Activated T-helper 17 cell treated with anti-CD3 and anti-CD28 coated beads, Interleukin-2, amount 50 U/mL, for 72 hours (primary cell): ENCODE results near the gene ATG101. TPM values are rescaled to one million over a fixed set of nuclear protein-coding genes. Genes with fewer than 3 reads are reported as not detected.

Experiments used
- ATAC-seq: fragments of 150-1000 bp; cut with Tn5 transposase; replicated peaks from 2 replicates; pipeline ENCODE4 v1.10.0; 2021; ENCODE audit warnings: mild to moderate bottlenecking, moderate library complexity
- H3K27ac Mint-ChIP-seq: one replicate; pipeline ENCODE4 v1.8.0; 2022; ENCODE audit warnings: mixed read lengths
- H3K27me3 Mint-ChIP-seq: one replicate; pipeline ENCODE4 v1.8.0; 2022; ENCODE audit warnings: mixed read lengths
- H3K36me3 Mint-ChIP-seq: one replicate; pipeline ENCODE4 v1.8.0; 2022; ENCODE audit warnings: low read depth, mild to moderate bottlenecking, mixed read lengths
- H3K4me1 Mint-ChIP-seq: one replicate; pipeline ENCODE4 v1.8.0; 2022; ENCODE audit warnings: mixed read lengths
- H3K4me3 Mint-ChIP-seq: one replicate; pipeline ENCODE4 v1.8.0; 2022; ENCODE audit warnings: mild to moderate bottlenecking, mixed read lengths
- H3K9me3 Mint-ChIP-seq: one replicate; pipeline ENCODE4 v1.8.0; 2022; ENCODE audit warnings: mixed read lengths
- total RNA-seq, 2 donors: library from RNA; stranded (reverse); gene quantifications; one replicate each; pipeline ENCODE4 v1.2.3, GENCODE V29; 2022

Gene ATG101
- total RNA-seq, 2 donors from 2014 or later, result 27.6 to 31.1 TPM

- no peaks in the 10 kb centered on the region for H3K9me3 Mint-ChIP-seq
- H3K4me3 Mint-ChIP-seq, result peak overlapping the region; percentile 77
- H3K27ac Mint-ChIP-seq, result no peak overlapping the region
- H3K27me3 Mint-ChIP-seq, result no peaks in the 10 kb centered on the region
- H3K4me1 Mint-ChIP-seq, result peaks cover 19% of the 10 kb centered on the region
- ATAC-seq, result no peak
- H3K36me3 Mint-ChIP-seq, result no peaks in the 10 kb centered on the region
Observed at GRCh38 chr12:52035190-52035589, 34.6 kb upstream of the ATG101 start.

- Mint-ChIP-seq H3K4me3 (peak overlapping the region; percentile 77), H3K9me3 (no peaks in the 10 kb centered on the region), H3K36me3 (no peaks in the 10 kb centered on the region), H3K4me1 (peaks cover 26% of the 10 kb centered on the region), H3K27me3 (no peaks in the 10 kb centered on the region), H3K27ac (peak overlapping the region; percentile 20)
- no peak for ATAC-seq
Observed at GRCh38 chr12:52035926-52036325, 33.9 kb upstream of the ATG101 start.

DNA sequence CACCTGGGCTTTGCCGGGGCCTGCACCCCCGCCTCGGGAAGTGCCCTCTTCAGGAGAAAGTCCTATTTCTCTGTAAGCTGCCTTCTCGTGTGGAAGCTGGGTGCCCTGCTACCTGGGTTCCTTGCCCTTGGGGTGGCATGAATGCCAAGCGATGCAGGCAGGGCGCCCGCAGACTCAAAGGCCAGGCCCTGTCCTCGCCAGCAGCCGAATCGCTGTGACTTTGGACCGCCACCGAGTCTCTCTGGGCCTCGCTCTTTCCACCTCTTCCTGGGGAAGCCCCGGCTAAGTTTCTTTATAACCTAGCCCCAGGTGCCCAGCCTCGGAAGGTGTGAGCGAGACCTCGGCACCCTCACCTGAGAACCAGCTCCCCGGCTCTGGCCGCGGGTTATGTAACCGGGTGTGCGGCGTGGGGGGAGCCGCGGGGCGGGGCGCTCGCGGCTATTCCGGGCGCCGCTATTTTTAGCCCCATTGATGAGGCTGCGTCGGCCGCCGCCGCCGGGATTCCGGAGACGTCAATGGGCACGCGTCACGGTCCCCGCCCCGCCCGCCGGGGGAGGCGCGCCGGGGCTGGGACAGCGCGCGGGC is 33.1 kb upstream of the ATG101 start:
- H3K27me3 Mint-ChIP-seq, result no peaks in the 10 kb centered on the region
- H3K36me3 Mint-ChIP-seq, result no peaks in the 10 kb centered on the region
- H3K27ac Mint-ChIP-seq, result peak overlapping the region; percentile 20
- ATAC-seq, result peak; percentile 58
- peaks cover 28% of the 10 kb centered on the region for H3K4me1 Mint-ChIP-seq
- peak overlapping the region; percentile 77 for H3K4me3 Mint-ChIP-seq
- no peaks in the 10 kb centered on the region for H3K9me3 Mint-ChIP-seq

GRCh38 chr12:52037248-52037861 is 32.4 kb upstream of the ATG101 start:
- H3K36me3 Mint-ChIP-seq, result no peaks in the 10 kb centered on the region
- H3K4me3 Mint-ChIP-seq, result peak overlapping the region; percentile 77
- H3K4me1 Mint-ChIP-seq, result peaks cover 34% of the 10 kb centered on the region
- H3K9me3 Mint-ChIP-seq, result no peaks in the 10 kb centered on the region
- no peaks in the 10 kb centered on the region for H3K27me3 Mint-ChIP-seq
- ATAC-seq, result no peak
- H3K27ac Mint-ChIP-seq, result no peak overlapping the region

- peak; percentile 31 for ATAC-seq
- peak overlapping the region; percentile 77 for H3K4me3 Mint-ChIP-seq
- H3K36me3 Mint-ChIP-seq, result no peaks in the 10 kb centered on the region
- H3K27me3 Mint-ChIP-seq, result no peaks in the 10 kb centered on the region
- H3K9me3 Mint-ChIP-seq, result no peaks in the 10 kb centered on the region
- H3K4me1 Mint-ChIP-seq, result peaks cover 30% of the 10 kb centered on the region
- peak overlapping the region; percentile 34 for H3K27ac Mint-ChIP-seq
Observed at GRCh38 chr12:52038447-52038846, 31.3 kb upstream of the ATG101 start.

DNA sequence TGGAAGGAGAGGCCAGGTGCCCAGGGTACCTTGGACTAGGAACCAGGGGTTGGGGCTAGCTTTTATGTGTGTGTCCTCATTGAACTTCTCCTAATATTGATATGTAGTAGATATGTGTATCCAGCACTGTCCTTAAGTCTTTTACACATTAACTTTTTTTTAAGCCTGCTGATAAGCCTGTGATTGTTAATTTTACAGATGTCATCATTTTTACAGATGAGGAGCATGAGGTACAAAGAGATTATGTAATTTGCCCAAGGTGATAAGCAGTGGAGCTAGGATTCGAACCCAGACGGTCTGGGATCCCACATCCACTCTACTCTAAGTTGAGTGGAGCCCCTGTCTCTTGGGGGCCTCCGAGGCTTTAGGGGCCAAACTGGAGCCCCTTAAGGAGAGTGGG is 28.7 kb upstream of the ATG101 start:
- Mint-ChIP-seq H3K27me3 (no peaks in the 10 kb centered on the region), H3K36me3 (peaks cover 5% of the 10 kb centered on the region), H3K9me3 (no peaks in the 10 kb centered on the region), H3K27ac (no peak overlapping the region), H3K4me1 (peaks cover 25% of the 10 kb centered on the region), H3K4me3 (peak overlapping the region; percentile 77)
- ATAC-seq, result no peak

GRCh38 chr12:52041695-52042123 is 28.1 kb upstream of the ATG101 start:
- peaks cover 25% of the 10 kb centered on the region for H3K4me1 Mint-ChIP-seq
- no peaks in the 10 kb centered on the region for H3K27me3 Mint-ChIP-seq
- peak overlapping the region; percentile 83 for H3K27ac Mint-ChIP-seq
- no peak for ATAC-seq
- H3K36me3 Mint-ChIP-seq, result peaks cover 5% of the 10 kb centered on the region
- H3K9me3 Mint-ChIP-seq, result no peaks in the 10 kb centered on the region
- peak overlapping the region; percentile 45 for H3K4me3 Mint-ChIP-seq

DNA sequence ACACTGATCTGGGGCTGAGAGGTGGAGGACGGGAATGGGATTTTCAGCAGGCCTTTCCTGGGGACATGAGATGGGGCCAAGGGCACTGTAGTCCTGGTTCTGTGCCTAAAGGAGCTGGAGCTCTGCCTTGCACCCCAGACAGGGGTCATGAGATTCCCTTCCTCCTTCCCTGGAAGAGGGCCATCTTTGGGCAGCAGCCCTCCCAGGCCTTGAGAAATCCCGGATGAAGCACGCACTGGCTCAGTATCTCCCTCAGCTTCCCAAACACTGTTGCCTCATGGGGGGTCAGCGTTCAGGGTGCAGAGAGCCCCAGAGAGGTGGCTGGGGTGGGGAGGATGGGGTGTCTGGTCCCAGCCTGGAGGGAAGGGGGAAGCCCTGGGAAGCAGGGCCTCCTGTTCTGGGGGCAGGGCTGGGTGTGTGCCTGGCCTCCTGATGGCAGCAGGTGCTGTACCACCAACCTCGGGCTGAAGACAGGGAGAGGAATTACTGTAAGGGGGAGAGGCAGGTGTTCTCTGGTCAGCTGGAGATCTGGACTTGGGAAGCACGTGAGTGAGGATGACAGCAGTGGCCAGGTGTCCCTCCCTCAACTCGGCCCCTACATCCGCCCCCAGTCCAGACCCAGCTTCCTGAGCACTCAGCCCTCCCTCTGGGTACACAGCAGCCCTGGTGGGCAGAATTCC is 26.9 kb upstream of the ATG101 start:
- Mint-ChIP-seq H3K36me3 (peaks cover 5% of the 10 kb centered on the region), H3K27ac (no peak overlapping the region), H3K27me3 (no peaks in the 10 kb centered on the region), H3K4me3 (peak overlapping the region; percentile 45), H3K9me3 (no peaks in the 10 kb centered on the region), H3K4me1 (peaks cover 25% of the 10 kb centered on the region)
- no peak for ATAC-seq

- Mint-ChIP-seq H3K27me3 (no peaks in the 10 kb centered on the region), H3K27ac (no peak overlapping the region), H3K4me3 (no peak overlapping the region), H3K36me3 (peaks cover 5% of the 10 kb centered on the region), H3K9me3 (no peaks in the 10 kb centered on the region), H3K4me1 (peaks cover 25% of the 10 kb centered on the region)
- ATAC-seq, result no peak
Observed at GRCh38 chr12:52043386-52044212, 26.2 kb upstream of the ATG101 start.

- H3K4me3 Mint-ChIP-seq, result no peak overlapping the region
- H3K4me1 Mint-ChIP-seq, result peaks cover 29% of the 10 kb centered on the region
- H3K36me3 Mint-ChIP-seq, result peaks cover 5% of the 10 kb centered on the region
- H3K9me3 Mint-ChIP-seq, result no peaks in the 10 kb centered on the region
- H3K27me3 Mint-ChIP-seq, result no peaks in the 10 kb centered on the region
- no peak for ATAC-seq
- peak overlapping the region; percentile 15 for H3K27ac Mint-ChIP-seq
Observed at GRCh38 chr12:52044292-52044983, 25.3 kb upstream of the ATG101 start.

DNA sequence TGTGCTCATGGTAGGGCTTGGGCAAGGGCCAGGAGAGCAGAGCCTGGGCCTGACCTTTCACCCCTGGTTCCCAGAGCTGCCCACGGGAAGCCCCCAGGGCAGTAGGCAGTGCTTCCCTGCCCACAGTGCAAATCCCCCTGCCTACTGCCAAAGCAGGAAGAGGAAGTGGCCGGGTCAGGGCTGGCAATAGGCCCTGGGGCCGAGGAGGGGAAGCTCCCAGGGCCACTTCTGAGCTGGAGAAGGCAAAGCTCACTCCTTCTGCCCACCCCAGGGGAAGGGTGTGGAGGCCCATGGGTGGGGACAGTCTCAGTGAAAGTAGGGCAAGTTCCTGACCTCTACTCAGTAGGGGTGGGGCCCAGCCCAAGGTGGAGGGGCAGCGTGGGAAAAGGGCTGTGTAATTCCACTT is 24.0 kb upstream of the ATG101 start:
- peak overlapping the region; percentile 69 for H3K27ac Mint-ChIP-seq
- H3K9me3 Mint-ChIP-seq, result no peaks in the 10 kb centered on the region
- H3K27me3 Mint-ChIP-seq, result no peaks in the 10 kb centered on the region
- H3K4me1 Mint-ChIP-seq, result peaks cover 24% of the 10 kb centered on the region
- H3K36me3 Mint-ChIP-seq, result peaks cover 5% of the 10 kb centered on the region
- H3K4me3 Mint-ChIP-seq, result peak overlapping the region; percentile 20
- ATAC-seq, result no peak

- Mint-ChIP-seq H3K4me3 (no peak overlapping the region), H3K9me3 (no peaks in the 10 kb centered on the region), H3K4me1 (peaks cover 19% of the 10 kb centered on the region), H3K27me3 (no peaks in the 10 kb centered on the region), H3K36me3 (peaks cover 14% of the 10 kb centered on the region), H3K27ac (peak overlapping the region; percentile 69)
- ATAC-seq, result no peak
Observed at GRCh38 chr12:52046859-52047258, 22.9 kb upstream of the ATG101 start.

DNA sequence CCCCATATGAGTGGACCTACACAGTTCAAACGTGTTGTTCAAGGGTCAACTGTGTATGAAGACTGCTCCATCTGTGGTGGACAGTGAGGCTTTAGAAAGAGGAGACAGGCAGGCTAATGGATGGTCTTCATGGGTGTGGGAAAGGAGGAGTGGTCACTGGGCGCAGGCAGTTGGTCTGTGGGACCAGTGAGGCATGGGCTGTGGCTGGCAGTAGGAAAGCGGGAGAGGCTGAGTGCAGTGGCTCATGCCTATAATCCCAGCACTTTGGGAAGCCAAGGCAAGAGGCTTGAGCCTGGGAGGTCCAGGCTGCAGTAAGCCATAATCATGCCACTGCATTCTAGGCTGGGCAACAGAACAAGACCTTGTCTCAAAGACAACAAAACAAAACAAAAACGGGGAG is 20.5 kb upstream of the ATG101 start:
- Mint-ChIP-seq H3K9me3 (no peaks in the 10 kb centered on the region), H3K27ac (peak overlapping the region; percentile 69), H3K4me3 (peak overlapping the region; percentile 99), H3K4me1 (peaks cover 12% of the 10 kb centered on the region), H3K36me3 (peaks cover 38% of the 10 kb centered on the region), H3K27me3 (no peaks in the 10 kb centered on the region)
- no peak for ATAC-seq

GRCh38 chr12:52049688-52050087 is 20.1 kb upstream of the ATG101 start:
- Mint-ChIP-seq H3K9me3 (no peaks in the 10 kb centered on the region), H3K4me1 (peaks cover 12% of the 10 kb centered on the region), H3K27me3 (no peaks in the 10 kb centered on the region), H3K27ac (peak overlapping the region; percentile 69), H3K36me3 (peaks cover 38% of the 10 kb centered on the region), H3K4me3 (peak overlapping the region; percentile 99)
- ATAC-seq, result no peak
